HG03159 (cell line): ENCODE results near the gene LHFPL2.

Source experiments
- ATAC-seq: cut with Tn5 transposase; IDR thresholded peaks from one replicate; pipeline ENCODE4 v1.9.1; 2021; ENCODE audit warnings: mild to moderate bottlenecking, moderate library complexity; ENCODE audit not compliant: unreplicated experiment

The LHFPL2 gene

DNA sequence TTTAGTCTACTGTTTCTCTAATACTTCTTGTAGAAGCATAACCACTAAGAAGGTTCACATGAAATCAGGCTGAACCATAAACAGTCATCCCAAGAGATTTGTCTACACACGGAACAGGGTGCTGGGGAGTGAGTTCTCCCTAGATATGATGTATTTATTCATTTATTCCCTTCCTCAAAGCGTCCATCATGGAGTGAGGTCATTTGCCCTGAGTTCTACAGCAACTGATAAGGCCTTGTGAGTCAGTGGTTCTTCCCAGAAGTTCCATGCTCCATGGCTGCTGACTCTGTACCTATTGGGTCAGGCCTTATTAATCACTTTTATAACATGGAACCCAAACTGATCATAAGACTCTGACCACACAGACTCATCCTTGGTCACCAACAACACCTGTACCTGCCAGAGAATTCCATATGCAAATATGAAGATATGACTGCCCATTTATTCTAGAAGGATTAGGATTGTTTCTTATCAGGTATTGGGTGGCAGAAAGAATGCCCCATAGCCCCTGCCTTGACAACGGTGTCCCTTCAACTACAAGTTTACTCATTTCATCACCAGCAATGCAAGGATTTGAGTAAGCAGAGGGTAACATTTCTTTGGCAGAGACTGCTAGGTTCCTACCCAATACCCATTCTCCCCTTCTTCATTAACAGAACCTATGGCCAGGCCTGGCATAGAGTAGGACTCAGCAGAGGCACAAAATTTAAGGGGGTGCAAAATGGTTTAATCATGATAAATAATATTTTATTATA, 118.1 kb downstream of the LHFPL2 start:
- ATAC-seq = no peak

DNA sequence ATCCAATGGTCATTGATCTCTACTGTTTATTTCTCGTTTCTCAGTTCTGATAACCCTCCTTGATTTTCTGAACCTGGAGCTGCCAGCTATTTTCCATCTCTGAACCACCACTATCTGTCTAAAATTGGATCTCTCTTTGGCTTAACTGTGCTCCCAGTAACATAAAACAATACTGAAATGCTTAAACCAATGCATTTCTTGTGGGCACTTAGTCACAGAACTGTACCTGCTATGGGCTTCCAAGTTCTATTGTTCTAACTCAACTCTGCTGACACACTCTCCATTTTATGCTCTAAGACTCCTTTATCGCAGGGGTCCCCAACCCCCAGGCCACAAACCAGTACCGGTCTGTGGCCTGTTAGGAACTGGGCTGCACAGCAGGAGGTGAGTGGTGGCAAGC, 120.6 kb downstream of the LHFPL2 start:
- ATAC-seq = no peak

DNA sequence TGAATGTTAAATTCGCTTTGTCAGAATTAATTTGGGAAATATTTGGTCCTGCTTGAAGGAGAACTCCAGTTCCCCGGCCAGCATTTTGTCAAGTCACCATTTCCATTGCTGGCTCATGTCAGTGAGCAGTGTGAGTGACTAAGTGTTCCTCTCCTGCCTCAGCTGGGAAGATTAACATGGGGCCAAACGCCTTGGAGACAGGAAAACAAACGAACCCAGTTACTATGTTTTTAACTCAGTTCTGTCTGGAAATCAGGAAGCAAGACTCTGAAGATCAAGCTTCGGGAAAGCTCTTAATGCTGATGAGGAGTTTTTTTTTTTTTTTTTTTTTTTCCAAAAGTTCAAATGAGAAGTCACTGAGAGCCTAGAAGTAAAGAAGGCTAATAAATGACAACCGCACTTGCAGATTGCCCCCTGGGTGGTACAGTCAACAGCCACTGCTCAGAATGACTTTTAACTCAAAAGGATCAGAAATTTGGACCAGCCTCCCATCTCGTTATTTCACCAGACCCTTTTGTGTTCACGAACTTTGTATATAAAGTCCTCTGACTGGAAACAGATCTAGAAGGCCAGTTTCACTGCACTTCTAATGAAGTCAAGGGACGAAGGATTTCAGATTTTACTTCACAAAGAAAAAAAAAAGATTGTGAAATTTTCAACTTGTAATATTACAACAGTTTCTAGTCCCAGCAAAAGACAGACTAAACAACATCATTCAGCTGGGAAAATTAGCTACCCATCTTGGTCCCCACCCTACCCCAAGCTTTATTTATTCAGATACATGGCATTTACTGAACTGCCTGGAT, 121.3 kb downstream of the LHFPL2 start:
- ATAC-seq = no peak

DNA sequence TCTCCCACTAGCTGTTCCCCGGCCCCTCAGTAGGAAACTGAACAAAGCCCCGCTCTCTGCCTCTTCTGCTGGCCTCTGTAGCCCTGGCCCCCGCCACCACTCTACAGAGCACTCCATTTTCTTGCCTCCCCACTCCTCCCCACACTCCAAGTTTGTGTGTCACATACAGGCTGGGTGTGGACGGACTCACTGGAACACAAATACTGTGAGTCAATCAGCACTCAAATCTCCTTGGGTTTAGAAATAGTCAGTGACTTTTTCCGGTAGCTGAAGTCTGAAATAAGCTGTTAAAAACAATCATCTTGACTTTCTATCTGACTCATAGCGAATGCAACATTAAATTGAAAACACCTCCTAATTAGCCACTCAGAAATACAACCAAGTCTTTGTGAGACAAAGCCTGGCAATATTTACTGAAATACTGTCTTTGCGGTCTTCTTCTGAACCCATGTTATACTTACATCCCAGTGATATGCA, 122.5 kb downstream of the LHFPL2 start:
- no peak for ATAC-seq

DNA sequence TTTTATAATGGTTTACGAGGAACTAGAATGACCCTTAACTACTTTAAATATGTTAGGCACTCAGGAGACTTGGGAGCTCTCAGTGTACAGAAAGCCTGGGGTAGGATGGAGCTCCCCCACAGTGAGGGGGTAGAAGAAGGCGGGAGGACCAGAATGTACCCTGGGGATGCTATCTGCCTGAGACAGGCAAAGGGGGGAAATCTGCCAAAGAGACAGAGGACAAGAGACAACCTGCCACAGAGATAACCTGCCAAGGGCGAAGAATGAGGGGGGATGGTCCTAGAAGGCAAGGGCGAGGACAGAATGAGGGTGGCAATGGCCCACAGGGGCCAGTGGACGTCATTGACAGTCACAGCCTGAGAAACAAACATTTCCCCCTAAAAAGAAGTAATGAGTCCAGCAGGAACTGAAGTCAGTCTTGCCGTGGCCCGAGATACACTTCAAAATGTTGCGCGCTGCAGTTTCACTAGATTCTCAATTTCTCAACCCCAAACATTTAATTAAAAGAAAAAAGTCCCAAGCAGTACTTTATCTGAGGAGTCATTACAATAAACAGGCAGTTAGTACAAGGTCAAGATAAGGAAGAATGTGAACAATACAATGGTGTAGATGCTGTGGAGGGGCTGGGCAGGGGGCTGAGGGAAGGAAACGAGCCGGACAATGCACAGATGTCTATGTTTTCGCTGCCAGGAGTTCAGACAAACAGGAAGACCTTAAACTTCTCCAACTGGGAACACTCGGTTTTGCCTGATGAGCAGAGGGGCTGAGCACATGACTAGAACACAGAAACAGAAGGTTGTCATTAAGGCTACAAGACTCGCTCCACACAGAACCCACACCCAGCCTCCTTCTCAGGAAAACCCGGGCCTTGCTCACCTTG, 125.0 kb downstream of the LHFPL2 start:
- ATAC-seq = no peak

- ATAC-seq = no peak
Observed at GRCh38 chr5:78522476-78523260, 125.9 kb downstream of the LHFPL2 start.

DNA sequence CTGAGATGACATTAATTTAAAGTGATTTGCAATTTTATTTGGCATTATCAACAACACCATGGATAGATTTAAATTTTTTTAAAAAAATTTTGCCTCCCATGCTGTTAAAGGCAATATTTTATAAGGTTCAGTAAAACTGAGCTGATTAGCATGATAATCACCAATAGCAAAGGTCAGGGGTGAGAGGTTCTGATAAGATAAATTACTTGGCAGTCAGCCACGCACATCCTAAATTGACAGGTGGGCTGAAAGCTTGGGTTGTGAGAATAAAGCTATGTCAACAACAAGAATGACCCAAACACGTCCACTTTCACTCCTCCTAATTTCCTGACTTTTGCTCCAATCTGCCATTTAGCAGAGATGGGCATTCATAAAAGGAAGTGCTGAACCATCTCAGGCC, 127.1 kb downstream of the LHFPL2 start:
- ATAC-seq = no peak

GRCh38 chr5:78519198-78519941, 129.2 kb downstream of the LHFPL2 start:
- no peak for ATAC-seq

GRCh38 chr5:78518365-78519197, 130.0 kb downstream of the LHFPL2 start:
- ATAC-seq = no peak

DNA sequence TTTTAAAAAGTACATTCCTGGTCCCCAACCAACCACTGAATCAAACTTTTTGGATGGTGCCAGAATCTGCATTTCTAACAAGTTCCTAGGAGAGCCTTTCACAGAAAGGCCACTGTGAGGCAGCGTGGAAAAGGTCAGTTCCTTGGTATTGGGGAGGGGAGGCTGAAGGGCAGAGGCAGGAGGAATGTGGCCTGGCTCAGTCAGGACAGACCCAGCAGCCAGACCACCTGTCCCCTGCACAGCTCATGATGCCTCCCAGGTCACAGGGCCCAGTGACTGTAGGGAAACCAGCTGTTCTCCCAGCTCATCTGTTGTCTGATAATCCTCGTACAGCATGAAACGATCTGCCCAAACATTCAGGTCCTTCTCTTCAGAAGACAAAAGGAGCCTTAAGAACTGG, 132.9 kb downstream of the LHFPL2 start:
- no peak for ATAC-seq

DNA sequence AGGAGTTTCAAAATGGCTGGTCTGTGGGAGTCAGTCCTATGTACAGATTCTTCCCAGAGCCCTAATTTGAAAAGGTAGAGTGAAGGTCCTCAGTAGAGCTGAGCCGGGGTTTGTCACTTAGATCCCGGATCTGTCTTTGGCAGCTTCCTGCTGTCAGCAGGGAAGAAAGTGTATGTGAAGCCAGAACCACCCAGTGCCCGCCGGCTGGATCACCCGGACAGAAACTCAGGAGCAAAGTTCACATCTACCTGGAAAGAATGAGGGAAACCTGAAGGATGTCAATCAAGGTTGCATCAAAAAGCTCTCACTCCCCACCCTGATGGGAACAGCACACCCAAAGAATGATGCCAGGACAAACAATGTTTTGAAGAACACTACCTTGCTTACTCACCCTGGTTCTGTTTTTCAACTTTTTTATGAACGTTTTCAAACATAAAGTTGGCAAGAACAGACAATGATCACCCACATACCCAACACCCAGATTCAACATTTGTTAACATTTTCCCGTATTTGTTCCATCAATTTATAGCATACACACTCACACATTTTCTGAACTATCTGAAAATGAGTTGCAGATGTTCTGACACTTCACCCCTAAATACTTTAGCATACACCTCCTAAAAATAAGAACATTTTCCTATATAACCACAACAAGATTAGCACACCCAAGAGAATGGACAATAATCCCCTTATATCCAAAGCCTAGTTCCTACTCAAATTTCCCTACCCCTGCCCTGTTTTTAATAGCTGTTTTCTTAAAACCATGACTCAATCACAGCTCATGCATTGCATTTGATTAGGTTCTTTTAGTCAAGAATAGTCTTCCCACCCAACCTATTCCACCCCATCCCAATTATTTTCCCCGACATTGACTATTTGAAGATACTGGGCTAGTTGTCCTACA, 133.9 kb downstream of the LHFPL2 start:
- no peak for ATAC-seq

DNA sequence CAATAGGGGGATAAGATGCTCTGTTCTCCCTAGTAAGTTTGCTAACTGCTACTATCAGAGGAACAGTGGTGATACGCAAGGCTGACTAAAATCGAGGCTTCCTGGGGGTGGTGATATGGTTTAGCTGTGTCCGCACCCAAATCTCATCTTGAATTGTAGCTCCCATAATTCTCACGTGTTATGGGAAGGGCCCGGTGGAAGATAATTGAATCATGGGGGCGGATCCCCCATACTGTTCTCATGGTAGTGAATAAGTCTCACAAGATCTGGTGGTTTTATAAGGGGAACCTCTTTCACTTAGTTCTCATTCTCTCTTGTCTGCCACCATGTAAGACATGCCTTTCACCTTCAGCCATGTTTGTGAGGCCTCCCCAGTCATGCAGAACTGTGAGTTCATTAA, 135.1 kb downstream of the LHFPL2 start:
- ATAC-seq = no peak

- ATAC-seq = no peak
Observed at GRCh38 chr5:78512435-78512834, 136.1 kb downstream of the LHFPL2 start.

GRCh38 chr5:78511121-78511906, 137.3 kb downstream of the LHFPL2 start:
- ATAC-seq = no peak

DNA sequence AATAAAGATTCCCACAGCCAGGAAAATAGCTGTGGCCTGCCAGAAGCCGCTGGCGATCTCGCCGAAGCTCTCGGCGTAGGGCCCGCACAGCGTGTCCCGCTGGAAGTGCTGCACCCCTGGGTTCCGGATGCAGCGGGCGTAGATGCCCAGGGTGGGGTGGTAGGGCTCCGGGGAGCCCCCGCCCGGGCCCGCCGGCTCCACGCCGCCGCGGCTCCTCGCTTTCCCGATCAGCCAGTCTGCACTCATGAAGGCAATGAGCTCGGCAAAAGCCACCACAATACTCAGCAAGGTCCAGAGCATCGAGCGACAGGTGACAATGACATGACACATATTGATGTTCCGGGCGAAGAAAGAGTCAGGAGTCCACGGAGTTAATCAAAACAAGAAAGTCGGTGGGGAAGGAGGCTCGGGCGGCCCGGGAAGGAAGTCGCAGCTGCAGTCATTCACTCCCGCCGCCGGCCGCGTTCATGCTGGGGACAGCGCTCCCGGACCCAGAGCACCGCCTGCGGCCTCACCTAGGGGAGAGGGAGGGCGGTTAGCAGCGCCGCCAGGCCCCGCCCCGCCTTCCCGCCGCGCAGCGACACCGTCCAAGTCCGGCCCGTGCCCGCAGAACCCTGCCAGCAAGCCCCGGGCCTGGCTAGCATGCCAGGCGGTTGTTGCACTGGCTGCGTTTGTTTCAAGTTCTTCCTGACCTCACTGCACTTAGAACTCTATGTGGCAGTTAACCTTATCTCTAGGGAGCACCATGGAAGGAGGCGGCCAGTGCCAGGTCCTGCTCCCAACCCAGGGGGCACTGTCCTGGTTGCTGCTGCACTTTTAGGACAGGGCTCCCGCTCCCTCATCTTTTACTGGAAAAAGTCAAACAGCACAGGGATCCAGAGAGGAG, 138.4 kb downstream of the LHFPL2 start:
- no peak for ATAC-seq
